ENCODE data around the gene EVC. TPM values are rescaled to one million over a fixed set of nuclear protein-coding genes. Genes with fewer than 3 reads are reported as not detected.

Gene EVC
- total and polyA plus RNA-seq, 2 of the 4 experiments (the other 2 are of a cell fraction): 16.8 to 18.9 TPM

- H3K9me3 ChIP-seq (ENCODE audit: control insufficient read depth, insufficient read depth, low read length): no peaks in the 10 kb centered on the region
- DNase-seq: no peak
- no peak overlapping the region for H2BK15ac ChIP-seq (ENCODE audit: low read depth, low read length)
- no peak overlapping the region for H4K5ac ChIP-seq (ENCODE audit: low read depth, low read length)
- 0 out of 2 replicates have a peak, but pooled peaks cover 4% of the 10 kb centered on the region for H3K9me1 ChIP-seq (ENCODE audit: insufficient read depth, low read length)
- H3K4me1 ChIP-seq (ENCODE audit: control insufficient read depth, insufficient read depth, low read length): no peaks in the 10 kb centered on the region
- H4K8ac ChIP-seq (ENCODE audit: low read depth in 2 of 2, low read length in 2 of 2): no peak overlapping the region
- TF ChIP-seq FOS (IDR thresholded peaks at IDR 0.05; ENCODE audit: low read depth, low read length): no peak
- TF ChIP-seq RAD21 (IDR thresholded peaks at IDR 0.05; ENCODE audit: low read length): no peak
- TF ChIP-seq POLR2A (IDR thresholded peaks at IDR 0.05; ENCODE audit: low read depth, low read length): no peak
- no peak for TF ChIP-seq SMC3 (IDR thresholded peaks at IDR 0.05; ENCODE audit: low read depth, low read length)
- TF ChIP-seq CTCF (conservative IDR thresholded peaks at IDR 0.05; ENCODE audit: low read depth, low read length): no peak
- no peak for TF ChIP-seq MAFK (IDR thresholded peaks at IDR 0.05; ENCODE audit: low read depth, low read length)
- no peak for TF ChIP-seq RFX5 (IDR thresholded peaks at IDR 0.05; ENCODE audit: low read depth, low read length)
- H2BK20ac ChIP-seq (ENCODE audit: low read depth, low read length): no peak overlapping the region
- no peak overlapping the region for H2AK9ac ChIP-seq (replicated peaks; ENCODE audit: low read depth, low read length, poor library complexity)
- ChIA-PET CTCF (no interaction called here), POLR2A (ENCODE audit: unreplicated experiment) (no interaction called here)
- H3K4me2 ChIP-seq (ENCODE audit: low read depth, low read length): no peak overlapping the region
- no peaks in the 10 kb centered on the region for H3K27me3 ChIP-seq (ENCODE audit: control insufficient read depth, insufficient read depth, low read length)
- H3K18ac ChIP-seq (ENCODE audit: low read depth, low read length): no peak overlapping the region
- intact Hi-C loops (cut with micrococcal nuclease) (no loop called here), dilution Hi-C loops (cut with HindIII; ENCODE audit: low sequenced_read_pairs, unreplicated experiment) (no loop called here), in situ Hi-C loops (cut with MboI; ENCODE audit: low sequenced_read_pairs) (no loop called here)
- no peak for ATAC-seq (ENCODE audit: low read depth)
- H3K79me1 ChIP-seq (ENCODE audit: low read depth in 1 of 2, low read length in 2 of 2): no peaks in the 10 kb centered on the region
- no peak overlapping the region for H3K27ac ChIP-seq (ENCODE audit: insufficient read depth, low read length)
- H3K4me3 ChIP-seq (ENCODE audit: insufficient read depth, low read depth, low read length): no peak overlapping the region
- H4K20me1 ChIP-seq (ENCODE audit: insufficient read depth, low read length): no peaks in the 10 kb centered on the region
- no peak overlapping the region for H3K14ac ChIP-seq (replicated peaks; ENCODE audit: low read depth, low read length)
- no peak overlapping the region for H4K91ac ChIP-seq (ENCODE audit: insufficient read depth, low read depth, low read length)
- H2AFZ ChIP-seq (replicated peaks; ENCODE audit: low read length, poor library complexity): no peak overlapping the region
- H2AK5ac ChIP-seq (ENCODE audit: low read depth, low read length): no peak overlapping the region
- WGBS, 2 experiments (ENCODE audit: extremely low coverage in 2 of 2, insufficient read length in 1 of 2): 100% methylated on average over 5 of the region's 9 CpGs; no CpG with 5 or more reads in 1 of the 2 experiments
- no TSS peak for BruUV-seq (replicated peaks)
- no peak overlapping the region for H2BK120ac ChIP-seq (ENCODE audit: low read depth, low read length)
- H3K4ac ChIP-seq (ENCODE audit: low read depth, low read length): no peak overlapping the region
- H3K56ac ChIP-seq (ENCODE audit: extremely low read depth, insufficient read depth, low read length): no peak overlapping the region
- peaks cover 65% of the 10 kb centered on the region for H3K36me3 ChIP-seq (ENCODE audit: control insufficient read depth, insufficient read depth, low read length)
- H3K23ac ChIP-seq (ENCODE audit: low read depth, low read length): no peak overlapping the region
- no peak overlapping the region for H2BK5ac ChIP-seq (ENCODE audit: low read depth, low read length, poor library complexity, severe bottlenecking)
- no peak overlapping the region for H3K9ac ChIP-seq (ENCODE audit: low read depth, low read length)
Observed at GRCh38 chr4:5685296-5685695, 25.7 kb upstream of the EVC start.

Data from IMR-90 (cell line).